HL-60 (cell line): ENCODE measurements around the gene GALNT17.

Source experiments
- CTCF ChIP-seq: IDR thresholded peaks from one replicate; pipeline ENCODE4 v1.5.1; 2011; ENCODE audit warnings: low read length, control low read depth, inconsistent platforms; ENCODE audit not compliant: insufficient read depth
- POLR2AphosphoS5 ChIP-seq: IDR thresholded peaks from 2 replicates; pipeline ENCODE4 v1.6.1; 2012; ENCODE audit warnings: low read depth
- REST ChIP-seq: IDR thresholded peaks from 2 replicates; pipeline ENCODE4 v1.6.1; 2012; ENCODE audit warnings: low read depth; ENCODE audit not compliant: insufficient replicate concordance

- TF ChIP-seq CTCF (no peak), REST (no peak), POLR2AphosphoS5 (no peak)
Observed at GRCh38 chr7:71477441-71477840, 345.5 kb downstream of the GALNT17 start.
